Measurements from ENCODE around the gene PTPN6.
"Not testable (repeated sequence)": the region's sequence is repeated elsewhere in the genome, so short reads cannot be mapped to it uniquely, and the experiment has no call there.

Gene PTPN6

GRCh38 chr12:6950811-6951540 lies at the start of gene PTPN6:
PTPN6 (plus strand) TSS chr12:6951356; CDS start chr12:6951513, 157 bp downstream.
- FAIRE-seq, result no peak

DNA sequence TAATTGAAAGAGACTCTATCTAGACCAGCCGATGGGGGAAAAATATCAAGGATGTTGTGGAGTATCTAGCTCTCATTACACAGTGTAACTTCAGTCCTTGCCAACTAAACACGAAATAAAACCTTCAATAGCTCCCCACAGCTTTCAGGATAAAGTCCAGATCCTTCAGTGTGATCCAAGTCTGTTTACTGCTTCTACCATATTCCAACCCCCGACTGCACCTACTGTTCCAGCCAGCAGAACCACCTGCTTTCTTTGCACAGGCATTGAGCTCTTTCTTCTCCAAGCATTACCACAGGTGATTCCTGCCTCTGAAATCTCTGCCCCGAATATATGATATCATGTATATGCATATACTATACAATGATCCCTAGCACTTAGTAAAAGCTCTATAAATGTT lies 48.7 kb upstream of the PTPN6 start:
- no peak for FAIRE-seq

GRCh38 chr12:6903722-6904121 lies 47.4 kb upstream of the PTPN6 start:
- FAIRE-seq, result no peak

GRCh38 chr12:6904280-6905276 lies 46.6 kb upstream of the PTPN6 start, which contains the start of gene LRRC23:
LRRC23 (plus strand) TSS chr12:6904822; CDS start chr12:6905634, 812 bp downstream.
- FAIRE-seq, result peak; percentile 97

GRCh38 chr12:6905414-6906040 lies 45.6 kb upstream of the PTPN6 start:
- FAIRE-seq, result no peak

- not testable (repeated sequence) for FAIRE-seq
Measured at GRCh38 chr12:6908141-6908540, 43.0 kb upstream of the PTPN6 start.

GRCh38 chr12:6909421-6910145 lies 41.6 kb upstream of the PTPN6 start:
- no peak for FAIRE-seq

GRCh38 chr12:6912164-6912935 lies 38.8 kb upstream of the PTPN6 start:
- no peak for FAIRE-seq

DNA sequence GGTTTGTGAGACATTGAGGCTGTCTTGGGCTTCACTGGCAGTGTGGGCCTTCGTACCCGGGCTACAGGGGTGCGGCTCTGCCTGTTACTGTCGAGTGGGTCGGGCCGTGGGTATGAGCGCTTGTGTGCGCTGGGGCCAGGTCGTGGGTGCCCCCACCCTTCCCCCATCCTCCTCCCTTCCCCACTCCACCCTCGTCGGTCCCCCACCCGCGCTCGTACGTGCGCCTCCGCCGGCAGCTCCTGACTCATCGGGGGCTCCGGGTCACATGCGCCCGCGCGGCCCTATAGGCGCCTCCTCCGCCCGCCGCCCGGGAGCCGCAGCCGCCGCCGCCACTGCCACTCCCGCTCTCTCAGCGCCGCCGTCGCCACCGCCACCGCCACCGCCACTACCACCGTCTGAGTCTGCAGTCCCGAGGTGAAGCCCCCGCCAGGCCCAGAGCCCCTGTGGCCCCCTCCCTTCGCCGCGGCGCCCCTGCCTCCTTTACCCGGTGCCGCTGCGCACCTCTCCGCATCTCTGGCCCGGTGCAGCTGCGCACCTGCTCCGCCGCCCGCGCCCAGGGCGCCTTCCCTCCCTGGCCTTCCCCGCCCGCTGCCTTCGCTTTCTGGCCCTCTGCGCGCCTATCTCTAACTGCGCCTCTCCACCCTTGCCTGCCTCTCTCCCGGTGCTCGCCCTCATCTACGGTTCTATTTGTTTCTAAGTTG lies 36.8 kb upstream of the PTPN6 start, which contains the start of gene ENO2:
Gene ENO2, plus strand, starts transcription at position 335 of the 701 bp plus-strand sequence. CDS start 1,253 bp downstream, outside the sequence.
- no peak for FAIRE-seq

- FAIRE-seq, result no peak
Measured at GRCh38 chr12:6914947-6915788, 36.0 kb upstream of the PTPN6 start.

DNA sequence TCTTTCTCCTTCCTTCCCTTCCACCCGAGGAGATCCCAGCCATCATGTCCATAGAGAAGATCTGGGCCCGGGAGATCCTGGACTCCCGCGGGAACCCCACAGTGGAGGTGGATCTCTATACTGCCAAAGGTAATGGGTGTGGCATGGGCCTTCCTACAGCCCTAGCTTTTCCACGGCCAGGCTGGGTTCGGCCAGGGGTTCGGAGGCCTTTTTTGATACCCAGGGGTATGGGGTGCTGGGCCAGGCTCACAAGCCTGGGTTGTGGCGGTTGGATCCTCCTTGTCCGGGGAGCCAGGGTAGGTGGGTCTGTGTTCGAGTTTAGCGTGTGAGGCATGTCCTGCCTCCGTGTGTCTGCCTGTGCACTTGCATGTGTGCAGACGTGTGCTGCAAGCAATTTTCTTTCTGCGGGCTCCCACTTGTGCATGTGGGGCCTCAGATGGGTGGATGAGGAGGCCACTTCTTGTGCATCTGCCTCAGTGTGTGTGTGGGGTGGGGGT lies 35.3 kb upstream of the PTPN6 start:
- no peak for FAIRE-seq

GRCh38 chr12:6916426-6917200 lies 34.5 kb upstream of the PTPN6 start:
- no peak for FAIRE-seq

DNA sequence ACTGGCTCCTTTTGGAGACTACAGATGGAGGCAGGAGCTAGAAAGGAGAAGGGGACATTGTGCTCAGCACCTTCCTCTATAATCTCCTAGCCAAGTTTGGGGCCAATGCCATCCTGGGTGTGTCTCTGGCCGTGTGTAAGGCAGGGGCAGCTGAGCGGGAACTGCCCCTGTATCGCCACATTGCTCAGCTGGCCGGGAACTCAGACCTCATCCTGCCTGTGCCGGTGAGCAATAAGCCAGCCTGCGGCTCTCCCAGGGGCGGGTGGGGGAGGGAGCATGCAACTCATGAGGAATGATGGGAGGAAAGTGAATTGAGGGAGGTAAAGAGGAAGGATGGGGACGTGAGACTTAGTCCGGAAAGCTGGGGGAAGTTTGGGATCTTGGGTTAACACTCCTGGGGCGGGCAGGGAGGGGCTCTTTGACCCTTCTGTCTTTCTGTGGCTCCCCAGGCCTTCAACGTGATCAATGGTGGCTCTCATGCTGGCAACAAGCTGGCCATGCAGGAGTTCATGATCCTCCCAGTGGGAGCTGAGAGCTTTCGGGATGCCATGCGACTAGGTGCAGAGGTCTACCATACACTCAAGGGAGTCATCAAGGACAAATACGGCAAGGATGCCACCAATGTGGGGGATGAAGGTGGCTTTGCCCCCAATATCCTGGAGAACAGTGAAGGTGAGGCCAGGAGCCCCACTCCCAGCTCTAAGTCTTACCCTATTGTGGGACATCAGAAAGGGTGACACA lies 33.5 kb upstream of the PTPN6 start:
- FAIRE-seq, result no peak

DNA sequence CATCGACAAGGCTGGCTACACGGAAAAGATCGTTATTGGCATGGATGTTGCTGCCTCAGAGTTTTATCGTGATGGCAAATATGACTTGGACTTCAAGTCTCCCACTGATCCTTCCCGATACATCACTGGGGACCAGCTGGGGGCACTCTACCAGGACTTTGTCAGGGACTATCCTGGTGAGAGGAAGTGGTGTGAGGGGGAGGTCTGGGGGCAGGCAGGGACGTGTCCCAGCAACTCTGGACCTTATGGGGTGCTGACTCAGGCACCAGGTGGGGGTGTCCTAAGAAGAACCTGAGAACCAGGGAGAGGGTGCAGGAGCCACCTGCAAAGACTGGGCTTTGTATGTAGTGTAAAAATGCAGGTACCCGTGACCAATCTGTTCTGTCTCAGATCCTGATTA lies 31.6 kb upstream of the PTPN6 start:
- no peak for FAIRE-seq

DNA sequence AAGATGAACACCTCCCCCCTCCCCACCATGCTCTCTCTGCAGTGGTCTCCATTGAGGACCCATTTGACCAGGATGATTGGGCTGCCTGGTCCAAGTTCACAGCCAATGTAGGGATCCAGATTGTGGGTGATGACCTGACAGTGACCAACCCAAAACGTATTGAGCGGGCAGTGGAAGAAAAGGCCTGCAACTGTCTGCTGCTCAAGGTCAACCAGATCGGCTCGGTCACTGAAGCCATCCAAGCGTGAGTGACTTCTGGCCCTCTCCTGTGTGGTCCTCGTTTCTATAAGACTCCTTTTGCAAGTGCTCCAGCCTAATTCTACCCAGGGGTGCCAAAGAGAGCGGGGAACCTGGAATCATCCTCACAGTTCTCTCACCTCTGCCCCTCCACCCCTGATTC lies 29.6 kb upstream of the PTPN6 start:
- no peak for FAIRE-seq

DNA sequence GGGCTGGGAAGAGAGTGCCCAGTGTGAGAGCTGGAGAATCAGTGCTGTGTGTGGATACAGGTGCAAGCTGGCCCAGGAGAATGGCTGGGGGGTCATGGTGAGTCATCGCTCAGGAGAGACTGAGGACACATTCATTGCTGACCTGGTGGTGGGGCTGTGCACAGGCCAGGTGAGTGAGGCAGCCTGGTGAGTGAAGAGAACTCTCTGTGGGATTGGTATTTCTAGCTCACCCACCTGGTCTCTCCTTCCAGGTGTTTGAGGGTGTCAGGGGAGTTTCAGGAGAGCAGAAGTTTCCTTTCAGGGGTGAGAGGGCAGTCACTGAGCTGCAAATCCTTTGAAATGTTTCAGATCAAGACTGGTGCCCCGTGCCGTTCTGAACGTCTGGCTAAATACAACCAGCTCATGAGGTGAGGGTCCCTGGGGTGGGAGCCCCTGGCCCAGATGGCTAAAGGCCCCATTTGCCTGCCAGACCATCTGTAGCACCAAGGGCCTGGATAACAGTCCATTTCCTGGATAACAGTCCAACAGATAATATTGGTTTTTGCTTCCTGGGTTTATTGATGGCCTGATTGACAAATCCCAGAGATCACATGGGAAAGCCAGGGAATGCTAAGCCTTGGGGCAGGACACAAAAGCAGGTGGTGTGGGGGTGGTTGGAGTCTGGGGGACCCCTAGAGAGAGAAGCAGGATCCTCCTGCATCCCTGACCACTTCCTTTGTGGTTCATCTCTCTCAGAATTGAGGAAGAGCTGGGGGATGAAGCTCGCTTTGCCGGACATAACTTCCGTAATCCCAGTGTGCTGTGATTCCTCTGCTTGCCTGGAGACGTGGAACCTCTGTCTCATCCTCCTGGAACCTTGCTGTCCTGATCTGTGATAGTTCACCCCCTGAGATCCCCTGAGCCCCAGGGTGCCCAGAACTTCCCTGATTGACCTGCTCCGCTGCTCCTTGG lies 28.9 kb upstream of the PTPN6 start:
- FAIRE-seq, result no peak
